HEK293 (cell line): ENCODE results near the gene MEI1.
"Not testable (repeated sequence)": the region's sequence is repeated elsewhere in the genome, so short reads cannot be mapped to it uniquely, and the experiment has no call there.

Experiments used
- CTCF ChIA-PET: fragments of 350-600 bp; formaldehyde crosslinking; extraction: SDS; loops from one replicate; lab custom pipeline; 2021; ENCODE audit warnings: antibody characterized with exemption; lab: Yijun Ruan, JAX
- POLR2A ChIA-PET: fragments of 300-600 bp; formaldehyde crosslinking; extraction: SDS; loops from one replicate; lab custom pipeline; 2020; ENCODE audit warnings: antibody characterized with exemption, inconsistent platforms; lab: Yijun Ruan, JAX
- H3K27ac ChIP-seq: fragments of 200-500 bp; sonication (Bioruptor generic); 2 replicates; pipeline ENCODE4 v1.5.1; 2014; ENCODE audit warnings: low read depth, low read length, control low read depth, inconsistent platforms; ENCODE audit errors: extremely low read depth
- H3K36me3 ChIP-seq, 2 experiments: fragments of 200-500 bp in 1 of 2; sonication (Bioruptor generic) in 1 of 2; 1 replicate in 1 of 2; 2 replicates in 1 of 2; pipeline ENCODE4 v1.5.1; 2014 to 2017; ENCODE audit warnings: inconsistent platforms in 2 of 2, low read length in 2 of 2; ENCODE audit not compliant: control insufficient read depth in 2 of 2, insufficient read depth in 1 of 2
- H3K4me1 ChIP-seq: fragments of 200-500 bp; sonication (Bioruptor generic); 2 replicates; pipeline ENCODE4 v1.5.1; 2014; ENCODE audit warnings: mild to moderate bottlenecking, low read length, inconsistent platforms; ENCODE audit not compliant: control insufficient read depth, insufficient read depth
- H3K4me3 ChIP-seq: 2 replicates; pipeline ENCODE4 v1.5.1; 2011; ENCODE audit warnings: low read depth, mild to moderate bottlenecking, control low read depth, low read length, moderate library complexity
- H3K9me3 ChIP-seq: fragments of 200-500 bp; sonication (Bioruptor generic); 2 replicates; pipeline ENCODE4 v1.5.1; 2014; ENCODE audit warnings: low read depth, low read length, inconsistent platforms; ENCODE audit not compliant: control insufficient read depth, insufficient read depth
- BCL11A ChIP-seq: fragments of 450-650 bp; formaldehyde crosslinking; IDR thresholded peaks from 2 replicates; pipeline ENCODE4 v1.5.1; 2016; ENCODE audit warnings: low read depth, missing biosample characterization, missing genetic modification characterization
- EGR2 ChIP-seq: fragments of 450-650 bp; formaldehyde crosslinking; IDR thresholded peaks from 2 replicates; pipeline ENCODE4 v1.5.1; 2016; ENCODE audit warnings: low read depth, missing biosample characterization, missing genetic modification characterization
- INSM2 ChIP-seq: fragments of 450-650 bp; formaldehyde crosslinking; IDR thresholded peaks from 2 replicates; pipeline ENCODE4 v1.5.1; 2016; ENCODE audit warnings: missing biosample characterization, missing genetic modification characterization
- KLF10 ChIP-seq: fragments of 450-650 bp; IDR thresholded peaks from 2 replicates; pipeline ENCODE4 v1.5.1; 2018; ENCODE audit warnings: missing biosample characterization, mild to moderate bottlenecking, missing genetic modification characterization
- KLF8 ChIP-seq: fragments of 450-650 bp; formaldehyde crosslinking; IDR thresholded peaks from 2 replicates; pipeline ENCODE4 v1.5.1; 2016; ENCODE audit warnings: missing biosample characterization, missing genetic modification characterization
- PRDM6 ChIP-seq: fragments of 450-650 bp; formaldehyde crosslinking; IDR thresholded peaks from 2 replicates; pipeline ENCODE4 v1.5.1; 2017; ENCODE audit warnings: missing biosample characterization, missing genetic modification characterization
- SP7 ChIP-seq: fragments of 450-650 bp; formaldehyde crosslinking; IDR thresholded peaks from 2 replicates; pipeline ENCODE4 v1.5.1; 2016; ENCODE audit warnings: missing biosample characterization, missing genetic modification characterization
- WT1 ChIP-seq: fragments of 450-650 bp; formaldehyde crosslinking; IDR thresholded peaks from 2 replicates; pipeline ENCODE4 v1.5.1; 2016; ENCODE audit warnings: missing biosample characterization, missing genetic modification characterization
- ZEB2 ChIP-seq: fragments of 450-650 bp; formaldehyde crosslinking; IDR thresholded peaks from 2 replicates; pipeline ENCODE4 v1.5.1; 2016; ENCODE audit warnings: missing biosample characterization, missing genetic modification characterization
- ZNF2 ChIP-seq: fragments of 450-650 bp; formaldehyde crosslinking; IDR thresholded peaks from 2 replicates; pipeline ENCODE4 v1.5.1; 2016; ENCODE audit warnings: missing biosample characterization, missing genetic modification characterization
- ZNF394 ChIP-seq: fragments of 450-650 bp; formaldehyde crosslinking; IDR thresholded peaks from 2 replicates; pipeline ENCODE4 v1.5.1; 2016; ENCODE audit warnings: missing biosample characterization, missing genetic modification characterization, mild to moderate bottlenecking, moderate library complexity, borderline replicate concordance
- ZNF423 ChIP-seq: fragments of 450-650 bp; formaldehyde crosslinking; IDR thresholded peaks from 2 replicates; pipeline ENCODE4 v1.5.1; 2016; ENCODE audit warnings: missing biosample characterization, missing genetic modification characterization
- ZNF629 ChIP-seq: fragments of 450-650 bp; formaldehyde crosslinking; IDR thresholded peaks from 2 replicates; pipeline ENCODE4 v1.5.1; 2017; ENCODE audit warnings: missing biosample characterization, missing genetic modification characterization
- ZSCAN23 ChIP-seq: fragments of 450-650 bp; formaldehyde crosslinking; IDR thresholded peaks from 2 replicates; pipeline ENCODE4 v1.5.1; 2016; ENCODE audit warnings: missing biosample characterization, missing genetic modification characterization
- TF ChIP-seq, protein P1 (sequence below): fragments of 450-650 bp; formaldehyde crosslinking; IDR thresholded peaks from 2 replicates; pipeline ENCODE4 v1.5.1; 2016; ENCODE audit warnings: missing biosample characterization, missing genetic modification characterization, borderline replicate concordance
- TF ChIP-seq, protein P2 (sequence below): fragments of 450-650 bp; formaldehyde crosslinking; IDR thresholded peaks from 2 replicates; pipeline ENCODE4 v1.5.1; 2016; ENCODE audit warnings: missing biosample characterization, missing genetic modification characterization
- TF ChIP-seq, protein P3 (sequence below): fragments of 450-650 bp; formaldehyde crosslinking; IDR thresholded peaks from 2 replicates; pipeline ENCODE4 v1.5.1; 2016; ENCODE audit warnings: missing biosample characterization, missing genetic modification characterization
- TF ChIP-seq, protein P4 (sequence below): fragments of 450-650 bp; formaldehyde crosslinking; IDR thresholded peaks from 2 replicates; pipeline ENCODE4 v1.5.1; 2016; ENCODE audit warnings: missing biosample characterization, missing genetic modification characterization

MEI1 gene

GRCh38 chr22:41668971-41669911 lies 30.1 kb upstream of the MEI1 start:
- H3K4me1 ChIP-seq = no peaks in the 10 kb centered on the region
- TF ChIP-seq EGR2 (no peak), ZNF423 (tag by site-specific recombination) (no peak)
- ChIA-PET CTCF (interaction anchor here (0.6 to 1.2 kb wide), 4 partner anchors 11 to 776 kb away, joined by 3 to 6 read pairs (median 3); no protein-coding TSS in a partner anchor), POLR2A (interaction anchor here (0.7 kb wide), 1 partner anchor 28 kb away, joined by 3 read pairs; no protein-coding TSS in a partner anchor)
- H3K27ac ChIP-seq = no peak overlapping the region
- H3K36me3 ChIP-seq = peaks cover 11 to 20% of the 10 kb centered on the region in 2 experiments; a peak in 2 of 3 replicates
- no peak overlapping the region for H3K4me3 ChIP-seq
- no peaks in the 10 kb centered on the region for H3K9me3 ChIP-seq

DNA sequence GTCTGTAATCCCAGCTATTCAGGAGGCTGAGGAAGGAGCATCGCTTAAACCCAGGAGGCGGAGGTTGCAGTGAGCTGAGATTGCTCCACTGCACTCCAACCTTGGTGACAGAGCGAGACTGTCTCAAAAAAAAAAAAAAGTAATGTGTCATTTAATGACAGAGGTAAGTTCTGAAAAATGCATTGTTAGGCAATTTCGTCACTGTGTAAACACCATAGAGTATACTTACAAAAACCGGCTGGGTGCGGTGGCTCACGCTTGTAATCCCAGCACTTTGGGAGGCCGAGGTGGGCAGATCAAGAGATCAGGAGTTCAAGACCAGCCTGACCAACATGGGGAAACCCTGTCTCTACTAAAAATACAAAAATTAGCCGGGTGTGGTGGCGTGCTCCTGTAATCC lies 27.2 kb upstream of the MEI1 start:
- H3K4me3 ChIP-seq, H3K9me3 ChIP-seq, H3K4me1 ChIP-seq, H3K27ac ChIP-seq: not testable (repeated sequence)
- ChIA-PET CTCF (interaction anchor here (0.6 to 1.7 kb wide), 2 partner anchors 12 to 21 kb away, joined by 3 read pairs; no protein-coding TSS in a partner anchor), POLR2A (interaction anchor here (0.6 to 3.1 kb wide), 3 partner anchors 13 to 254 kb away, joined by 4 to 13 read pairs (median 5); partner anchors contain the start of gene SNU13)
- H3K36me3 ChIP-seq = peaks cover 28 to 31% of the 10 kb centered on the region in 2 experiments
- TF ChIP-seq SP7 = peak; percentile 93
- peak; percentile 80 for TF ChIP-seq KLF8 (tag by site-specific recombination)
- TF ChIP-seq ZEB2 = peak; percentile 64
- 0 out of 2 replicates have a peak, but pooled peaks have one; percentile 36 for TF ChIP-seq KLF10 (tag by site-specific recombination)
- TF ChIP-seq, protein P1, sequence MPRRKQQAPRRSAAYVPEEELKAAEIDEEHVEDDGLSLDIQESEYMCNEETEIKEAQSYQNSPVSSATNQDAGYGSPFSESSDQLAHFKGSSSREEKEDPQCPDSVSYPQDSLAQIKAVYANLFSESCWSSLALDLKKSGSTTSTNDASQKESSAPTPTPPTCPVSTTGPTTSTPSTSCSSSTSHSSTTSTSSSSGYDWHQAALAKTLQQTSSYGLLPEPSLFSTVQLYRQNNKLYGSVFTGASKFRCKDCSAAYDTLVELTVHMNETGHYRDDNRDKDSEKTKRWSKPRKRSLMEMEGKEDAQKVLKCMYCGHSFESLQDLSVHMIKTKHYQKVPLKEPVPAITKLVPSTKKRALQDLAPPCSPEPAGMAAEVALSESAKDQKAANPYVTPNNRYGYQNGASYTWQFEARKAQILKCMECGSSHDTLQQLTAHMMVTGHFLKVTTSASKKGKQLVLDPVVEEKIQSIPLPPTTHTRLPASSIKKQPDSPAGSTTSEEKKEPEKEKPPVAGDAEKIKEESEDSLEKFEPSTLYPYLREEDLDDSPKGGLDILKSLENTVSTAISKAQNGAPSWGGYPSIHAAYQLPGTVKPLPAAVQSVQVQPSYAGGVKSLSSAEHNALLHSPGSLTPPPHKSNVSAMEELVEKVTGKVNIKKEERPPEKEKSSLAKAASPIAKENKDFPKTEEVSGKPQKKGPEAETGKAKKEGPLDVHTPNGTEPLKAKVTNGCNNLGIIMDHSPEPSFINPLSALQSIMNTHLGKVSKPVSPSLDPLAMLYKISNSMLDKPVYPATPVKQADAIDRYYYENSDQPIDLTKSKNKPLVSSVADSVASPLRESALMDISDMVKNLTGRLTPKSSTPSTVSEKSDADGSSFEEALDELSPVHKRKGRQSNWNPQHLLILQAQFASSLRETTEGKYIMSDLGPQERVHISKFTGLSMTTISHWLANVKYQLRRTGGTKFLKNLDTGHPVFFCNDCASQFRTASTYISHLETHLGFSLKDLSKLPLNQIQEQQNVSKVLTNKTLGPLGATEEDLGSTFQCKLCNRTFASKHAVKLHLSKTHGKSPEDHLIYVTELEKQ (tag by site-specific recombination) = peak; percentile 26; the same call in 1 of the 2 replicates
- peak; percentile 28; the same call in 1 of the 2 replicates for TF ChIP-seq ZNF394 (tag by site-specific recombination)
- TF ChIP-seq, protein P2, sequence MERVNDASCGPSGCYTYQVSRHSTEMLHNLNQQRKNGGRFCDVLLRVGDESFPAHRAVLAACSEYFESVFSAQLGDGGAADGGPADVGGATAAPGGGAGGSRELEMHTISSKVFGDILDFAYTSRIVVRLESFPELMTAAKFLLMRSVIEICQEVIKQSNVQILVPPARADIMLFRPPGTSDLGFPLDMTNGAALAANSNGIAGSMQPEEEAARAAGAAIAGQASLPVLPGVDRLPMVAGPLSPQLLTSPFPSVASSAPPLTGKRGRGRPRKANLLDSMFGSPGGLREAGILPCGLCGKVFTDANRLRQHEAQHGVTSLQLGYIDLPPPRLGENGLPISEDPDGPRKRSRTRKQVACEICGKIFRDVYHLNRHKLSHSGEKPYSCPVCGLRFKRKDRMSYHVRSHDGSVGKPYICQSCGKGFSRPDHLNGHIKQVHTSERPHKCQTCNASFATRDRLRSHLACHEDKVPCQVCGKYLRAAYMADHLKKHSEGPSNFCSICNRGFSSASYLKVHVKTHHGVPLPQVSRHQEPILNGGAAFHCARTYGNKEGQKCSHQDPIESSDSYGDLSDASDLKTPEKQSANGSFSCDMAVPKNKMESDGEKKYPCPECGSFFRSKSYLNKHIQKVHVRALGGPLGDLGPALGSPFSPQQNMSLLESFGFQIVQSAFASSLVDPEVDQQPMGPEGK = peak; percentile 22; the same call in 1 of the 2 replicates
- peak; percentile 90 for TF ChIP-seq ZNF629 (tag by site-specific recombination)
- peak; percentile 89 for TF ChIP-seq BCL11A (tag by site-specific recombination)
- TF ChIP-seq, protein P3, sequence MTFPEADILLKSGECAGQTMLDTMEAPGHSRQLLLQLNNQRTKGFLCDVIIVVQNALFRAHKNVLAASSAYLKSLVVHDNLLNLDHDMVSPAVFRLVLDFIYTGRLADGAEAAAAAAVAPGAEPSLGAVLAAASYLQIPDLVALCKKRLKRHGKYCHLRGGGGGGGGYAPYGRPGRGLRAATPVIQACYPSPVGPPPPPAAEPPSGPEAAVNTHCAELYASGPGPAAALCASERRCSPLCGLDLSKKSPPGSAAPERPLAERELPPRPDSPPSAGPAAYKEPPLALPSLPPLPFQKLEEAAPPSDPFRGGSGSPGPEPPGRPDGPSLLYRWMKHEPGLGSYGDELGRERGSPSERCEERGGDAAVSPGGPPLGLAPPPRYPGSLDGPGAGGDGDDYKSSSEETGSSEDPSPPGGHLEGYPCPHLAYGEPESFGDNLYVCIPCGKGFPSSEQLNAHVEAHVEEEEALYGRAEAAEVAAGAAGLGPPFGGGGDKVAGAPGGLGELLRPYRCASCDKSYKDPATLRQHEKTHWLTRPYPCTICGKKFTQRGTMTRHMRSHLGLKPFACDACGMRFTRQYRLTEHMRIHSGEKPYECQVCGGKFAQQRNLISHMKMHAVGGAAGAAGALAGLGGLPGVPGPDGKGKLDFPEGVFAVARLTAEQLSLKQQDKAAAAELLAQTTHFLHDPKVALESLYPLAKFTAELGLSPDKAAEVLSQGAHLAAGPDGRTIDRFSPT (tag by site-specific recombination) = 0 out of 2 replicates have a peak, but pooled peaks have one; percentile 74
- TF ChIP-seq PRDM6 = 0 out of 2 replicates have a peak, but pooled peaks have one; percentile 26
- TF ChIP-seq, protein P4, sequence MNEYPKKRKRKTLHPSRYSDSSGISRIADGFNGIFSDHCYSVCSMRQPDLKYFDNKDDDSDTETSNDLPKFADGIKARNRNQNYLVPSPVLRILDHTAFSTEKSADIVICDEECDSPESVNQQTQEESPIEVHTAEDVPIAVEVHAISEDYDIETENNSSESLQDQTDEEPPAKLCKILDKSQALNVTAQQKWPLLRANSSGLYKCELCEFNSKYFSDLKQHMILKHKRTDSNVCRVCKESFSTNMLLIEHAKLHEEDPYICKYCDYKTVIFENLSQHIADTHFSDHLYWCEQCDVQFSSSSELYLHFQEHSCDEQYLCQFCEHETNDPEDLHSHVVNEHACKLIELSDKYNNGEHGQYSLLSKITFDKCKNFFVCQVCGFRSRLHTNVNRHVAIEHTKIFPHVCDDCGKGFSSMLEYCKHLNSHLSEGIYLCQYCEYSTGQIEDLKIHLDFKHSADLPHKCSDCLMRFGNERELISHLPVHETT = peak; percentile 82; the same call in 1 of the 2 replicates
- TF ChIP-seq WT1 (tag by site-specific recombination) = peak; percentile 54
- TF ChIP-seq INSM2 (tag by site-specific recombination) = 0 out of 2 replicates have a peak, but pooled peaks have one; percentile 61
- TF ChIP-seq ZSCAN23 (tag by site-specific recombination) = peak; percentile 68; the same call in 1 of the 2 replicates
- TF ChIP-seq ZNF2 (tag by site-specific recombination) = peak; percentile 58; the same call in 1 of the 2 replicates
